ENCODE measurements around the gene SNRPA.

GRCh38 chr19:40701758-40702157 lies 49.2 kb upstream of the SNRPA start:
- no peak for TF ChIP-seq CTCF (IDR thresholded peaks at IDR 0.05)
- TF ChIP-seq POLR2A (IDR thresholded peaks at IDR 0.05): no peak
- no peak for TF ChIP-seq EP300 (IDR thresholded peaks at IDR 0.05)

All from ovary (tissue), 3 donors.